Mammary epithelial cell (primary cell): ENCODE data around the gene MANEAL.

Source experiments
- CTCF ChIP-seq, 2 donors: IDR thresholded peaks in 1 of 2; conservative IDR thresholded peaks in 1 of 2; 2 replicates each; pipeline ENCODE4 v1.5.1; 2011 to 2012; ENCODE audit warnings: inconsistent platforms in 2 of 2, low read length in 2 of 2, mild to moderate bottlenecking in 2 of 2, control low read depth in 1 of 2, low read depth in 1 of 2; ENCODE audit not compliant: insufficient read depth in 1 of 2; ENCODE audit errors: extremely low read depth in 1 of 2
- EZH2 ChIP-seq: IDR thresholded peaks from 2 replicates; pipeline ENCODE4 v1.6.1; 2012; ENCODE audit warnings: low read length, inconsistent platforms, borderline replicate concordance

GRCh38 chr1:37778654-37779053 lies 15.0 kb upstream of the MANEAL start:
- TF ChIP-seq EZH2: no peak
- TF ChIP-seq CTCF (conservative IDR thresholded peaks at IDR 0.05 in 1 of 2, IDR thresholded peaks at IDR 0.05 in 1 of 2; ENCODE audit: extremely low read depth in 1 of 2, insufficient read depth in 1 of 2, low read depth in 1 of 2, low read length in 2 of 2): no peak
